HG03066 (cell line): Measurements from ENCODE around the gene KCNIP3.

Experiments
- ATAC-seq: cut with Tn5 transposase; IDR thresholded peaks from one replicate; pipeline ENCODE4 v1.9.1; 2021; ENCODE audit warnings: low read depth; ENCODE audit not compliant: unreplicated experiment

The KCNIP3 gene

GRCh38 chr2:95325590-95326432 is 28.7 kb downstream of the KCNIP3 start:
- ATAC-seq = no peak

- no peak for ATAC-seq
Measured at GRCh38 chr2:95326433-95327140, 29.4 kb downstream of the KCNIP3 start.

- no peak for ATAC-seq
Measured at GRCh38 chr2:95327861-95328260, 30.7 kb downstream of the KCNIP3 start.

GRCh38 chr2:95328358-95329125 is 31.4 kb downstream of the KCNIP3 start:
- ATAC-seq = no peak

- no peak for ATAC-seq
Measured at GRCh38 chr2:95329401-95329800, 32.3 kb downstream of the KCNIP3 start.

- no peak for ATAC-seq
Measured at GRCh38 chr2:95329891-95330793, 33.0 kb downstream of the KCNIP3 start.

GRCh38 chr2:95330794-95331338 is 33.7 kb downstream of the KCNIP3 start:
- no peak for ATAC-seq

GRCh38 chr2:95331606-95332005 is 34.5 kb downstream of the KCNIP3 start:
- no peak for ATAC-seq

GRCh38 chr2:95332036-95332435 is 34.9 kb downstream of the KCNIP3 start:
- no peak for ATAC-seq

- no peak for ATAC-seq
Measured at GRCh38 chr2:95333056-95333455, 35.9 kb downstream of the KCNIP3 start.

GRCh38 chr2:95333888-95334338 is 36.8 kb downstream of the KCNIP3 start:
- no peak for ATAC-seq

GRCh38 chr2:95334916-95335641 is 37.9 kb downstream of the KCNIP3 start:
- ATAC-seq = no peak

- ATAC-seq = no peak
Measured at GRCh38 chr2:95336406-95336805, 39.3 kb downstream of the KCNIP3 start.

- ATAC-seq = no peak
Measured at GRCh38 chr2:95337829-95338228, 40.7 kb downstream of the KCNIP3 start.

- no peak for ATAC-seq
Measured at GRCh38 chr2:95342556-95343320, 45.6 kb downstream of the KCNIP3 start.

- no peak for ATAC-seq
Measured at GRCh38 chr2:95343429-95344214, 46.5 kb downstream of the KCNIP3 start.

- ATAC-seq = no peak
Measured at GRCh38 chr2:95344215-95344583, 47.1 kb downstream of the KCNIP3 start.

GRCh38 chr2:95344656-95345055 is 47.5 kb downstream of the KCNIP3 start:
- ATAC-seq = no peak
